ENCODE measurements around the gene CCNE1.

CCNE1 gene

DNA sequence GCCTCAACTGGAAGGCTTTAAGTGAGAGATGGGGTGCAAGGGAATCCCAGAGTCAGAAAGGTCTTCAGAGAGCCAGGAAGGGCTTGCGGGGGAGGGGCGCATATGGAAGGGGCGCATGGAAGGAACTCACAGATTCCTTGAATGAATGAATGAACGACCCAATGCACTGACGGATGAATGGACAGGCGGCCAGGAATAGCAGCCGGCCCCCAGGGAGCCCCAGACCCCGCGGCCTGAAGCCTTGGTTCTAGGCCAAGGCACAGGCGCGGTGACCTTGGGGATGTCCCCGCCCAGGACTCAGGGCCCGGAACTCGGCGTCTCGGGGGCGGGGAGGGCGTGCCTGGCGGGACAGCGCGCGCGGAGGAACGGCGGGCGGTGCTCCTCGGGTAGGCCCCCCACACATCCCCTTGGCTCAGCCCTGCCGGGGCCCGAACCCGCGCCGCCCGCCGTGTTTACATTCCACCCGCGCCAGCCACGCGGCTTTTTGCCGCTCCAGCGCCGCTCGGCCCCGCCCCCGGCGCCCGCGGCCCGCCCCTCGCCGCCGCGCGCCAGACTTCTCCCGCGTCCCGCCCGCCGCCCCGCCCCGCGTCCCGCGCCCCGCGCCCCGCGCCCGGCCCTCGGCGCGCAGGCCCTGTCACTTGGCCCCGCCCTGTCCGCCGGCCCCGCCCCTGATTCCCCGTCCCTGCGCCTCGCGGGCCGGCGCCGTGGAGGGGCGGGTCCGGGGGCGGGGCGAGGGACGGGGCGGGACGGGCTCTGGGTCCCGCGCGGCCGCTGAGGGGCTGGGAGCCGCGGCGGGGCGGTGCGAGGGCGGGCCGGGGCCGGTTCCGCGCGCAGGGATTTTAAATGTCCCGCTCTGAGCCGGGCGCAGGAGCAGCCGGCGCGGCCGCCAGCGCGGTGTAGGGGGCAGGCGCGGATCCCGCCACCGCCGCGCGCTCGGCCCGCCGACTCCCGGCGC, at the start of gene CCNE1:
Gene CCNE1, plus strand, starts transcription at position 867 of the 955 bp plus-strand sequence. CDS start 565 bp downstream, outside the sequence.
- peak; percentile 96 for DNase-seq

DNA sequence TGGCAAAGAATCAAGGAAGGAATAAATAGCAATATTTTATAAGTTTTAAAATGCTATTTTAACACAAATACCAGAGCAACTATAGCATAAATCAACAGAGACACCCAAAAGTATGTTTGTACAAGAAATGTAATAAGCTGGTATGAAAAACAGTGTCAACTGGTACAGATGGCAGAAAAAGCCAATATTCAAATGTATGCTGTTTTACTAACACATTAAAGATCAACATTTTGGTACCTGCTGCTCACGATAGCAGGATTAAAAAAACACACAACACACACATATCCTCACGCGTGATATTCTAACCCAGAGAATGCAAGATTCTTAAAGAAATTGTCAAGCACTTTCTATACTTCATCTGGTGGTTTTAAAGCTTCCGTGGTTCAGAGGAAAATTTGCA, 48.6 kb upstream of the CCNE1 start:
- DNase-seq = no peak

DNA sequence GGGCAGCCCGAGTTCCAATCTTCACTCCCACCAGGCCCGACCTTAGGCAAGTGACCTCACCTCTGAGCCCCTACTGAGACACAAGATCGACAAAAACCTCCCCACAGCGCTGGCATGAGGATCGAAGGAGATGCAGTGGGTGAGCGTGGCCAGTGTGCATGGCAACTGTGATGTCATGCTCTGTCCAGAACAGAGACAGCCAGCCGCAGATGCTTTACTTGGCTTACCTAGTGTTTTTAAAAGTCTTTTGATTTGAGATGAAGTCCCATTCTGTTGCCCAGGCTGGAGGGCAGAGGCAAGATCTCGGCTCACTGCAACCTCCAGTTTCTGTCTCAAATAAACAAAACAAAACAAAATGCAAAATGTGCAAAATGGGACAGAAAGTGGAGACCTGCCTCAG, 47.4 kb upstream of the CCNE1 start:
- DNase-seq = no peak

DNA sequence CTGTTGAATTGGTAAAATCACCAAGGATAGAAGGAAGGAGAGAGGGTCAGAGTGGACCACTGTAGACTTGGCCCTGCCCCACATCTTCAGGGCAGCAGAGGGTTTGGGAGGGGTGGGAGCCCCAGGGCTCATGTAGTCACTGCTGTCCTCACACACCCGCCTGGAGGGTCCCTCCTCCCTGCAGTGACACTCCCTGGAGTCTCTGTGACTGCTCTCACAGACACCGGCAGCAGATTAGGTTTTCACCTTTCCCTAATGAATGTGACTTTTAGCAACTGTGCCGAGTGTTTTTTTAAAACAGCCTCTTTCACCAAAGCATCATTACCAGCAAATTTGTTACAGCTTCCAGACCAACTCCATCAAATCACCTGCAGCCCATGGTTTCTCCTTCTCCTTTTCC, 45.7 kb upstream of the CCNE1 start:
- no peak for DNase-seq

DNA sequence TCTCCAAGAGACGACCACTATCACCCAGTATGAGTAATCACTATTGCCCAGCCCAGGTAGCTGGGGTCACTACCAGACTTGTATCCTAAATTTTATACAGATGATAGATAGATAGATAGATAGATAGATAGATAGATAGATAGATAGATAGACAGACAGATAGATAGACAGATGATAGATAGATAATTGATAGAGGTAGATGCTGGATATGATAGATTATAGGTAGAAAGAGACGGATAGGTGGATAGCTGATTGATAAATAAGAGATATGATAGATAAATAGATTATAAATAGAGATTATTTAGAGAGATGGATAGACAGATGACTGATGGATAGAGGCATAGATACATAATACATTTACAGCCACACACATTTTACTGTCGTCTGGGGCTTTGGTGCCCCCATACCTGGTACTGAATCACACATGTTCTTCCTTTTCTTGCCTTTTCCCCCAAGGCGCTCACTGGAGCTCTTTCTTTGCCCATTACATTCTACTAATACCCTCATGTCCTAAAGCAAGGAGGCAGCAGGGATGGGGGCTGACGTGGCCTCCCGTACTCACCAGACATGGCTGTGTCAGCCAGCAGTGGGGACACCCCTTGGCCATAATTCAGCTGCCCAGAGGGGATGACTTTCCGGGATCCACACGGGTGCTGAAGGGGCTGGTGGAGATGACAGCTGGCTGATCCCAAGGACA, 44.6 kb upstream of the CCNE1 start:
- DNase-seq = no peak

DNA sequence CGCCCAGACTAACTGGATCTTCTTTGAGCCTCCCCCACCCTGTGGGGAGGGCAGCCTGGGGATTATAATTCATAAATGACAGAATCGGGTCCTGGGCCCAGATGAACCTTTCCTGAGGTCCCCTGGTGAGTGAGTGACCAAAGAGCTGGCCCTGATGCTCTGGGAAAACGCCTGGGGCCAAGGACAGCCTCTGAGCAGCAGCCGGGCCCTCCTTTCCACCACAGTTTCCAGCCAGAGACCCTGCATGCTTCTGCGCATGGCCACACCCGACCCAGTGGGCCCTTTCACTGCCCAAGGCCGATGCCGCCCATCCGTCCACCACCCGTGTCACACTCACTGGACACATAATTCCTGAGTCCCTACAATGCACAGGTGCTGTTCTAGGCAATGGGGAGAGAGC, 43.6 kb upstream of the CCNE1 start:
- no peak for DNase-seq

DNA sequence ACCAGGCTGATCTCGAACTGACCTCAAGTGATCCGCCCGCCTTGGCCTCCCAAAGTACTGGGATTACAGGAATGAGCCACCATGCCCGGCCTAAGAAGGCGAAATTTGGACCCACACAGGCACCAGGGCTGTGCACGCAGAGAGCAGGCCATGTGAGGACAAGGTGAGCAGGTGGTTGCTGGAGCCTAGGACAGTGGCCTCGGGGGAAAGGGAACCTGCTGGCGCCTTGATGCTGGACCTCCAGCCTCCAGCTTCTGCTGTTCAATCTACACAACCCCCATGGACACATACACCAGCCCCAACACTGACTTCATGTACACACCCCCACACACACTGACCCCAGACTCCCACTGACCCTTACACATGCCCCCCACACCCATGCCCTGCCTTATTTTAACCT, 41.8 kb upstream of the CCNE1 start:
- no peak for DNase-seq

DNA sequence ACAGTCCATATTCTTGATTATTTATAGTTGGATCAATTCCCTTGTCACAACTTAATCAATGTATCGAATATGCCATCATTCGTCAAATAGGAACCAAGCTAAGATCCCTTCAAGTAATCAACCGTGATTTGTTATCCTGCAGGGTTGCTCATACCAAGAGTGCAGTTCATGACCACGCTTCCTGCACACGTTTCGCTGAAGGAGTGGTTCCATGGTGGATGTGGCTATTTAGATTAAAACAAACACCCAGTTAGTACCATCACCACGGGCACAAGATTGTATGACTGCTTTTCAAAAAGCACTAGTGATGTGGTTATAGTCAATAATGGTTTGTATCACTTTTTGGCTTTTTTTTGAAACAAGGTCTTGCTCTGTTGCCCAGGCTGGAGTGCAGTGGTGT, 41.1 kb upstream of the CCNE1 start:
- no peak for DNase-seq

DNA sequence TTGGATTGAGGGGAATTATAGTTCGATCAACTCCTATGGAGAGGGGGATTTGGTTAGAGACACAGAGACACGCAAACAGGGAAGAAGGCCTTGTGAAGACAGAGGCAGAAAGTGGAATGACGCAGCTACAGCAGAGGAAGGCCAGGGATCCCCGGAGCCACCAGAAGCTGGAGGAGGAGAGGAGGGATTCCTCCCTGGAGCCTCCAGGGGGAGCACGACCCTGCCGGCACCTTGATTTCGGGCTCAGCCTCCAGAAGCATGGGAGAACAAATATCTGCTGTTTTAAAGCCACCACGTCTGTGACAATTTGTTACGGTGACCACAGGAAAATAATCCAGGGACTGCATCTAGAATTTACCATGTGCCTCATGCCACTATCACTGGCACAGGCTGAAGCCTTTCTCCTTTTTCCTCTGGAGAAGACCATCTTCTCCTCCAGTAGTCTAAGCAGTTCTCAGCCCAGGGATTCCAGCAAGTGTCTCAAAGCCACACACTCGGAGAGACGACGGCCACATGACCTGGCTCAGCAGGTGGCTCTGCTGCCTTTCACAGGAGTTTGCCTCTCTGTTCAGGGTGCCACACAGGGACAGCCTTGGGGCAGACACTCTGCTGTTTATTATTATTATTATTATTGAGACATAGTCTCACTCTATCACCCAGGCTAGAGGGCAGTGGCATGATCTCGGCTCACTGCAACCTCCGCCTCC, 39.9 kb upstream of the CCNE1 start:
- peak; percentile 28 for DNase-seq

DNA sequence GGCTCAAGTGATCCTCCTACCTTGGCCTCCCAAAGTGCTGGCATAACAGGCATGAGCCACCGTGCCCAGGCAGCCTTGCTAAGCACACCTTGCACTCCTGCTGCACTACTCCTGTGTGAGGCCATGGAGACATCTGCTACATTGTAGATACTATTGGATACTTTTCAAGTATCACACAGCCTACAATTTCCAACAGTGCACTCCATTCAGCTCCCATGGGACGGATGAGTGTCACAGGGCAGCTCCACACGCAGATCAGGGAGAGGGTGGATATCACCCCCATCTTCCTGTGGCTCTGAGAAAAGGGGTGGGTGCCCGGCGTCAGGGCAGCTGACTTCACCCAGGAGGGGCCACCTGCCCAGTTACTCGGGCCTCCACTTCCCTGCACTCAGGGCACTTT, 39.1 kb upstream of the CCNE1 start:
- no peak for DNase-seq

DNA sequence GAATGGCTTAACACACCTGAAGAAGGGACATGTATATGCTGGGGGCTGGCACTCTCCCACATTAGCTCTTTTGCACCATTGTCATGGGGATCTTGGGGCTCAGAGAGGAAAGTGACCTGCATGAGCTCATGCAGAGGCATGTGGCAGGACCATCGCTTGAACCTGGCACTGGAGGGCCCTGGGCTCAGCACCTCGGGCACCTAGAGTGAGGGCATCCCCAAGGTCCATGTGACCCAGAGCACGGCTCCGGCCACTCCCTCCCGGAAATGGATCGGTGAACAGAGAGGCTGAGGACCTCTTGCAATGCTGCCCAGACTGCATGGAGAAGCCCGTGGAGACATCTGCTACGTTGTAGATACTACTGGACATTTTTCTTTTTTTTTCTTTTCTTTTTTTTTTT, 38.6 kb upstream of the CCNE1 start:
- DNase-seq = no peak

DNA sequence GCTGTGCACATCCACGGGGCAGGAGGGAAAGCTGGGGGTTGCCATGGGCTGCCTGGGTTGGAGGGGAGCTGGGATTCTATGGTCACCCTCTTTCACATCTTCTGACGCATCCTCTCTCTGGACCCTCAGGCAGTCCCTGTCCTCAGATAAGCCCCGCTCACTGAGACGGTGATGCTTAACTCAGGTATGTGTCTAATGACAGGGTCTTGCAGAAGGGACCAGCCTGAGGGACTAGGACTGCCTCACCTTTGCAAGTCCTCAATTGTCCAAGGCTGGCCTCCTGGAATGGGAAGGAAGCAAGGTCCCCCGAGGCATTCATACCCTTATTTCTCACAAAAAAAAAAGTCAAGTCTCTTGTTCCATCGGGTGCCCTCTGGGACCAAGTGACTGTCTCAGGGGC, 37.7 kb upstream of the CCNE1 start:
- no peak for DNase-seq

DNA sequence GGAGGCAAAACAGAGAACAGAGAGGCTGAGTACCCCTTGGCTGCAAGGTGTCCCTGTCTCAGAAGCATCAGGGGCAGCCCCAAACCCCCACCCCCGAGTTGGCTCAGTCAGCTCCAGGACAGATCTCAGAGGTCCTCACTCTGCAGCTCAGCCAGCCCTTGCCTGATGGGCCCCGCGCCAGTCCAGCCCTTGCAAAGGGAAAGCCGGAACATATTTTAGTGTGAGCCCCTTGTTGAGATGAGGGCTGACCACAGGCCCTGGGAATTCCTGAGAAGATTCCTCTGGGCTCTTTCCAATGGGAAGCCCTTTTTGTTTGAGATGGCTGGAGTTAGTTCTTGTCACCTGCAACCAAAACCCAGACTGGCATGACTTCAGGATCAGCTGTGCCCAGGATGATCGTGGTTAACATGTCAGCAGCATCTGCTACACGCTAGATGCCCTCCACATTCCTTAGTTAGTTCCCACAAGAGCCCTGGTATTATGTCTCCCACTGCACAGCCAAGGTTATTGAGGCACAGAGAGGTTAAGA, 33.9 kb upstream of the CCNE1 start:
- no peak for DNase-seq

DNA sequence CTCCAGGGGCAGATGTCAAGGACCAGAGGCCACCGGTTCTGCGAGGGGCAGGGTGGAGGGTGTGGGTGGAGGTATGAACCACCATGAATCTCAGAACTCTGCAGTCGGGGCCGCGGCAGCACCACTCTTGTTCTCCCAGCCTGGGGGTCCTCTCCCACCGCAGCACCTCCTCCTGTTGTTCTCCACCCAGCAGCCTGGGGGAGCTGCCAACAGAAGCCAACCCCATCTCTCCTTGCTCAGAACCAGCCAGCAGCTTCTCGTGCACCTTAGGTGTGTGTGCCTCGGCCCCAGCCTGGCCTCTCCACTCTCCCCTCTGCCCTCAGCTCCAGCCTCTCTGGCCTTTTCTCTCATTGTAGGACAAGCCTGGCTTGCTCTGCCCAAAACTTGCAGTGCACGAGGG, 31.9 kb upstream of the CCNE1 start:
- DNase-seq = no peak

DNA sequence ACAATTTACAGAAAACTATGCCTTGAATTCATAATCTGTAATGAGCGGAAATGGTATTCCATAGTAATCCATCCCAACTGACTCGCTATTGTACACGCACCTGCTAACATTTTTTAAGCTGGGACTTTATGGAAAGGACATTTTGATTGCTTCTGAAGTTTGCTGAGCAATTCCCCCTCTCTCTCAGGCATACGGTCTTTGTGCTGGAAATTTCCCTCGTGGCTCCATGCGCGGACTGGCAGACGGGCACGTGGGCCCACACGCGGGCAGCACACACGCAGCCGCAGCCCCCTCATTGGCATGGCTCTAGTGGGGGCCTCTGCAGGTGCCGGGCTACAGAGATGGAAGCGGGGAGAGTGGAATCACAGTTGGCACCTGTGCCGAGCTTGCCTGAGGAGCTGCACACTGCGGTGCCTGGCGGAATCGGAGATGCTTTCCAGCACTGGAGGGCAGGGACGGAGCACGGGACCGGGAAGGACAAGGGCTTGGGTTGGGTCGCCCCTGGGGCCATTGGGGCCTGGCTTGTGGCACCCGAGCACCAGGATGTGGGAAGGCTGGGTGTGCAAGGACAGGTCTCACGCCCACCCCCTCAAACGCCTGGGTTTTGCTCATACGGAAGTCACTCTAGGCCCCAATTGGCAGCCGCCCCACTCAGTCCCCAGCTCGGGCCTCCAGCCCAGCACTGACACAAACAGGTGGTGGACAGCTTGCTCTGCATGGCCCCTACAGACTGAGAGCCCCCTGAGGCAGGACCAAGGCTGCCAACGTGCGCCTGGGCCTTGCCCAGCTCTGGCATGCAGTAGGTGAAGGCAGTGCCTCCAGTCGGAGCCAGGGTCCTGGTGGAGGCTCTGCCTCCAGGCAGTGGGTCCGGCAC, 30.2 kb upstream of the CCNE1 start:
- no peak for DNase-seq

DNA sequence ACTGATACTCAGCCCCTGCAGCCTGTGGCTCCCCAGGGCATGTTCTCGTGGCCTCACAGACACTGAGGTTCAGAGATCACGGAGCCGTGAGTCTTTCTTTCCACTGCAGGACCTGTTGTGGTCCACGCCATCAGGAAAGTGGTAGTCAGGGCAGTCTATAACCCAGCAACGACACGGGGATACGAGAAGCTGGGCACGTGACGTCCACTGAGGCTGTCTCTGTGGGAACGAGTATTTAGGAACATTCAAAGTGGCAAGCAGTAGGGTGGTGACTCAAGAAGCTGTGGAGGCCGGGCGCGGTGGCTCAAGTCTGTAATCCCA, 29.6 kb upstream of the CCNE1 start:
- DNase-seq = no peak

DNA sequence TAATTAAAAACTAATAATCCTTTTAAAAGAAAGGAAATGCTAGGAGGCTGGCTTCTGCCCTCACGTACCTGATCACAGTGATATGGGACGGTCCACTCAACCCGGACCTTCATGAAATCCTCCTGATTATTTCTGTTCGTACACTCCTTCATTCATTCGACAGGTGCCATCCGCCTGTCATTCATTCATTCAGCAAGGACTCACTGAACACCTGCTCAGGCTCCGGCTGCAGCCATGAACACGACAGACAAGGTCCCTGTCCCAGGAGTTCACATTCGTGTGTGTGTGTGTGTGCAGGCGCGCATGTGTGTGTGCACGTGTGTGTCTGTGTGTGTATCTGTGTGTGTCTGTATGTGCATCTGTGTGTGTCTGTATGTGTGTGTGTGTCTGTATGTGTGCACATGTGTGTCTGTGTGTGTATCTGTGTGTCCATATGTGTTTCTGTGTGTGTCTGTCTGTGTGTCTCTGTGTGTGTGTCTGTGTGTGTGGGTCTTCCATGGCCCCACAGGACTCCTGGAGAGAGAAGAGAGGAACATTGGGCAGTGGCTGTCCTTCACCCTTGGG, 28.1 kb upstream of the CCNE1 start:
- DNase-seq = no peak

DNA sequence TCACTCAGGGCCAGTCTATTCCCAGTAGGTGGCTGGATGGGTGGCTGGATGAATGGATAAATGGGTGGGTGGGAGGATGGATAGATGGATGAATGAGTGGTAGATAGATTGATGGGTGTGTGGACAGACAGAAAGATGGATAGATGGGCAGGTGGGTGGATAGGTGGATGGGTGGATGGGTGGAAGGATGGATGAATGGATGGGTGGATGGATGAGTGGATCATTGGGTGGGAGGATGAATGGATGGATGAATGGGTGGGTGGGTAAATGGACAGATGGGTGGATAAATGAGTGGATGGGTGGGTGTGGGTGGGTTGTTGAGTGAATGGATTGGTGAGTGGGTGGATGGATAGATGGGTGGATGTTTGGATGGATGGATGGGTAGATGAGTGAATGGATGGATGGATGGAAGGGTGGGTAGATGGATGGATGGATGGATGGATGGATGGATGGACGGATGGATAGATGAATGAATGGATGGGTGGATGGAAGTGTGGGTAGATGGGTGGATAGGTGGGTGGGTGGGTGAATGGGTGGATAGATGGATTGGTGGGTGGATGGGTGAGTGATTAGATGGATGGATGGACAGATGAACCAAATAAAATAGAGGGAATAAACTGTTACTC, 27.1 kb upstream of the CCNE1 start:
- no peak for DNase-seq

DNA sequence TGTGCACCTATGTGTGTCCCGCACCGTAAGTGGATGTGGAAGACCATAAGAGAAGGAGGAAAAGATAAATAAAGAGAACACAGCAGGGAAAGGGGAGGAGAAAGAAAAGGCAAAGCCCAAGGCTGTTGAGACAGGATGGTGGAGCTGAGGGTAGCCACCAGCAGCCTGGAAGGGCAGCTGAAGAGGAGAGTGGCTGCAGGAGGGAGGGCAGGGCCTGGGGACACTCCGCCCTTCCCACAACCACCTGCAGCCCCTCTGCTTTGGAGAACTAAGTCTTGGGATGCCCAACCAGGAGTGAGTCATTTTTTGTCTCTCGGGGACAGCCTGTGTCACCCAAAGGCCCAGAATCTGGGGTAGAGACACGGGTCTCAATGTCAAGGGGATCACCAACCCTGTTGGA, 26.4 kb upstream of the CCNE1 start:
- no peak for DNase-seq

DNA sequence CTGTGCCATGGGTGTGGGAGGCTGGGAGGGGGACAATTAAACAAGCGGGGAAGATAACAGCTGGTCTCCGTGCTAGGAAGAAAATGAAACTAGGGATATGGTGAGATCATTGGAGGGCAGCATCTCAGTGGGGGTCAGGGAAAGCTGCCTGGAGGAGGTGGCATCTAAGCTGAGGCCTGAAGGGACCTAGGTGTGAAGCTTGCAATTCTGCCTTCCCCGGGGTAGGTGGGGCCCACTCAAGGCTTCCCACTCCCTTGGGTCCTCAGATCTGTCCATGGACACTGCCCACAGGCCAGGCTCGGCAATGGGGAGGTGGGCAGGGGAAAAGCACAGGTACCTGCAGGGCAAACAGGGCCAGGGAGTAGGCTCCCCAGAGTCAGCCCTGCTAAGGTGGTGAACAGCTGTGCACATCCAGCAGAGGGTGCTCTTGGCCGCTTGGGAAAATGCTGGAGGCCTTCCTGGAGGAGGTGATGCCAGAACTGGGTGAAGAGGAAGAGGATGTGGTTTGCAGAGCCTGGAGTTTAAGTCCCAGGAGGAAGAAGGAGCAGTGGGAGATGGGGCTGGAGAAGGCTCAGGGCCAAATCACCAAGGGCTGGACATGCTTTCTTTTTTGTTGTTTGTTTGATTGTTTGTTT, 25.7 kb upstream of the CCNE1 start:
- DNase-seq = no peak

DNA sequence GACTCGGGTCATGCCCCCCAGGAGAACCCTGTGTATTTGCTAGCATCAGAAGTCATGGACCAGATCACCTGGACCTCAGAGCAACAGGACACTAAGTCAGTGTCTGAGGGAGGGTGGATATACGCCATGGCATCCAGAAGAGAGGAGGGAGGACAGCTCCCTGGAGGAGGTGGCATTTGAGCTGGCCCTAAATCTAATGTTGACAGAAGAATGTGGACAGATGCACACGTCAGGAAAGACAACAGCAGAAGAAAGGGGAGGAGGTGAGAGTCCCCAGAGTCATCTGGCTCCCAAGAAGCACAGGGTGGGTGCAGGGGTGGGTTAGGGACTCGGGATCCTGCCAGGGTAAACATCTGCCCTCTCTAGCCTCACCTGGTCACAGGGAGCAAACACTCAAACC, 24.5 kb upstream of the CCNE1 start:
- no peak for DNase-seq
